CD8-positive, alpha-beta memory T cell (primary cell): ENCODE results near the gene DNAJB2. TPM values are rescaled to one million over a fixed set of nuclear protein-coding genes. Genes with fewer than 3 reads are reported as not detected.
A peak's percentile ranks its signal among the peaks of the same experiment; 100 is the strongest.

Source experiments
- CTCF ChIA-PET: fragments of 350-600 bp; sonication (Branson Sonifier 250); formaldehyde crosslinking; loops from one replicate; lab custom pipeline; 2021; ENCODE audit warnings: antibody characterized with exemption; lab: Charles Lee
- POLR2A ChIA-PET: fragments of 350-600 bp; sonication (Branson Sonifier 250); formaldehyde crosslinking; loops from one replicate; lab custom pipeline; 2021; ENCODE audit warnings: antibody characterized with exemption; lab: Charles Lee
- DNase-seq, 5 donors: peaks; one replicate each; pipeline versions ENCODE4 v3.0.0 to v3.0.0-alpha.2; 2020 to 2022; ENCODE audit warnings: mixed read lengths in 1 of 5
- H3K27ac ChIP-seq: one replicate; pipeline ENCODE4 v1.7.0; 2013; ENCODE audit warnings: low read depth, mild to moderate bottlenecking, low read length, moderate library complexity
- H3K27me3 ChIP-seq: 2 replicates; pipeline ENCODE4 v1.7.0; 2013; ENCODE audit warnings: low read length, mild to moderate bottlenecking; ENCODE audit not compliant: insufficient read depth, poor library complexity, severe bottlenecking
- H3K36me3 ChIP-seq: 2 replicates; pipeline ENCODE4 v1.7.0; 2013; ENCODE audit warnings: mild to moderate bottlenecking, low read length, moderate library complexity; ENCODE audit not compliant: insufficient read depth
- H3K4me1 ChIP-seq: 2 replicates; pipeline ENCODE4 v1.7.0; 2013; ENCODE audit warnings: mild to moderate bottlenecking, low read length, moderate library complexity; ENCODE audit not compliant: insufficient read depth
- H3K4me3 ChIP-seq: 2 replicates; pipeline ENCODE4 v1.7.0; 2013; ENCODE audit warnings: mild to moderate bottlenecking, low read length
- H3K9me3 ChIP-seq: 2 replicates; pipeline ENCODE4 v1.7.0; 2013; ENCODE audit warnings: mild to moderate bottlenecking, low read length
- H3K27ac Mint-ChIP-seq, 8 donors: one replicate each; pipeline ENCODE4 v1.8.0; 2020 to 2021; ENCODE audit warnings: mixed read lengths in 8 of 8, mild to moderate bottlenecking in 6 of 8, inconsistent platforms in 3 of 8, moderate library complexity in 3 of 8
- H3K27me3 Mint-ChIP-seq, 2 donors: one replicate each; pipeline ENCODE4 v1.8.0; 2020 to 2021; ENCODE audit warnings: mixed read lengths in 2 of 2, mild to moderate bottlenecking in 1 of 2, moderate library complexity in 1 of 2
- H3K36me3 Mint-ChIP-seq, 3 donors: one replicate each; pipeline ENCODE4 v1.8.0; 2020 to 2021; ENCODE audit warnings: mixed read lengths in 3 of 3, inconsistent platforms in 1 of 3, mild to moderate bottlenecking in 1 of 3
- H3K4me1 Mint-ChIP-seq, 3 donors: one replicate each; pipeline ENCODE4 v1.8.0; 2020 to 2021; ENCODE audit warnings: mixed read lengths in 3 of 3, inconsistent platforms in 1 of 3, mild to moderate bottlenecking in 1 of 3
- H3K4me3 Mint-ChIP-seq, 7 donors: one replicate each; pipeline ENCODE4 v1.8.0; 2020 to 2021; ENCODE audit warnings: mixed read lengths in 7 of 7, mild to moderate bottlenecking in 6 of 7, moderate library complexity in 4 of 7, inconsistent platforms in 2 of 7
- H3K9me3 Mint-ChIP-seq, 5 donors: one replicate each; pipeline ENCODE4 v1.8.0; 2020 to 2022; ENCODE audit warnings: mixed read lengths in 5 of 5, mild to moderate bottlenecking in 3 of 5, moderate library complexity in 2 of 5, inconsistent platforms in 1 of 5
- polyA plus RNA-seq: library from polyadenylated mRNA; unstranded; fragments of 300-500 nt; fragmentation: Illumina TruSeq; gene quantifications from one replicate; pipeline ENCODE4 v1.2.3, GENCODE V29; 2021
- total RNA-seq, 2 experiments: library from RNA; stranded (reverse); gene quantifications; one replicate each; pipeline ENCODE4 v1.2.3, GENCODE V29; 2021

Gene DNAJB2
- total and polyA plus RNA-seq, 3 experiments from 2014 or later = 5.9 to 56.4 (median 48.5) TPM

DNA sequence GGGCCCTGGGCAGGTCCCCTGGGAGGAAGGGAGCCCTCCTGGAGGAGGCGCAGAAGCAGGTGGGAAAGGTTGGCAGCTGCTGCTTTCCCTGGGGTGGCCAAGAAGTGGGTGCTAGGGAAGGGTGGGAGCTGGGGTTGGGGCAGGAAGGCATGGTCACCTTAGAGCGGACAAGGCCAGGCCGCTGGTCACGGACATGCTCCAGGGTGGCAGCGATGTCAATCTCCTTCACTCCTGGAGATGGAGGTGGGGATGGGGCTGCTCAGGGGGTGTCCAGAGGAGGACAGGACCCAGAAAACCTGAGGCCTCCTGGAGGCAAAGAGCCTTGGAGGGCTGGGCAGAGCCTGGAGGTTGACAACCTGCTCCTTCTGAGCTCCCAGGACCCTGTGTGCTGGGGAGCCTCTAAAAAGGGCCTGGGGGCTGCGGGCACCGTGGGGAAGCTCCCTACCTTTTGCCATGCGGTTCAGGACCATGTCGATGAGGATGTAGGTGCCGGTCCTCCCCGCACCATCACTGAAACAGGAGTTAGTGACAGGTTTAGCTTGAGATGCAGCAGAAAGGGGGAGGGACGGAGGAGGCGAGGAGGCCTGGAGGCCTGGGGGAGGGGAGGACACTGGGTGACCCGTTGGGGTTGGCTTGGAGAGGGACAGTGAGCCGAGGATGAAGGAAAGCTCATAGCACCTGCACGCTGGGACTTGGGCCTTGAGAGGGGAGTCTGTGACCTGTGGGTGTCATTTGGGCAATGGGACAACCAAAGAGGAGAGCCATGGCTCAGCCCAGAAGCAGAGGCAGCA is 11.4 kb downstream of the DNAJB2 start:
- Mint-ChIP-seq H3K4me1 (peaks cover 10 to 19% (median 12%) of the 10 kb centered on the region in 3 donors), H3K27ac (peak overlapping the region in 4 of 8 donors; percentile 47 to 86 (median 63)), H3K36me3 (peaks cover 0 to 10% (median 0%) of the 10 kb centered on the region in 3 donors), H3K9me3 (no peaks in the 10 kb centered on the region), H3K4me3 (no peak overlapping the region), H3K27me3 (no peaks in the 10 kb centered on the region)
- ChIA-PET POLR2A (interaction anchor here (0.6 to 1.3 kb wide), 2 partner anchors 10 to 50 kb away, joined by 3 to 4 read pairs; no protein-coding TSS in a partner anchor), CTCF (interaction anchor here (0.8 to 7.4 kb wide), 4 partner anchors 11 to 64 kb away, joined by 3 to 258 read pairs (median 3); partner anchors contain the start of genes DNAJB2, GLB1L, STK16 and TUBA4A)
- H3K27ac ChIP-seq = no peak overlapping the region
- DNase-seq = no peak
- no peaks in the 10 kb centered on the region for H3K9me3 ChIP-seq
- peaks cover 10% of the 10 kb centered on the region for H3K4me1 ChIP-seq
- H3K36me3 ChIP-seq = no peaks in the 10 kb centered on the region
- H3K4me3 ChIP-seq = no peak overlapping the region
- no peaks in the 10 kb centered on the region for H3K27me3 ChIP-seq

DNA sequence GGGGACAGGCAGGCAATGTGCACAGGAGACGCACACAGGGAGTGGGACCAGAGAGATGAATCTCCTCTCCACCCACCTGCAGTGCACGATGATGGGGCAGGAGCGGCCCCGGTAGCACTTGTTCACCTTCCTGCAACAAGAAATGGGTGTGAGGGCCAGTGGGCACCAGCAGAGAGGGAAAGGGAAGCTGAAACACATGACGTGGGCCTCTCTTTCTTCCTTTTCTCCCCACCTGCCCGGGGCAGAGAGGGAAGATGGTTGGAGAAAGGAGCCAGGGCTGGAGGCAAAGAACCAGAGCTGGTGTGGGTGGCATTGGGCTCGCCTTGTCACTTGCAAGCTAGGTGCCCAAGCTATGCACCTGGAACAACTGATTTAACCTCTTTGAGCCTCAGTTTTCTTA is 12.2 kb downstream of the DNAJB2 start:
- H3K27ac ChIP-seq = no peak overlapping the region
- Mint-ChIP-seq H3K27me3 (no peaks in the 10 kb centered on the region), H3K4me3 (no peak overlapping the region), H3K36me3 (peaks cover 0 to 5% (median 0%) of the 10 kb centered on the region in 3 donors), H3K27ac (peak overlapping the region in 2 of 8 donors; percentile 47 to 58), H3K4me1 (peaks cover 10 to 18% (median 16%) of the 10 kb centered on the region in 3 donors), H3K9me3 (no peaks in the 10 kb centered on the region)
- H3K36me3 ChIP-seq = no peaks in the 10 kb centered on the region
- no peak overlapping the region for H3K4me3 ChIP-seq
- H3K27me3 ChIP-seq = no peaks in the 10 kb centered on the region
- CTCF ChIA-PET = interaction anchor here (0.8 to 7.4 kb wide), 5 partner anchors 12 to 119 kb away, joined by 3 to 258 read pairs (median 3); partner anchors contain the start of genes CNPPD1, DNAJB2, GLB1L and SLC23A3
- no peaks in the 10 kb centered on the region for H3K9me3 ChIP-seq
- no peak for DNase-seq
- H3K4me1 ChIP-seq = peaks cover 10% of the 10 kb centered on the region
- POLR2A ChIA-PET = interaction anchor here (0.6 to 1.3 kb wide), 3 partner anchors 11 to 77 kb away, joined by 3 to 4 read pairs (median 3); no protein-coding TSS in a partner anchor

DNA sequence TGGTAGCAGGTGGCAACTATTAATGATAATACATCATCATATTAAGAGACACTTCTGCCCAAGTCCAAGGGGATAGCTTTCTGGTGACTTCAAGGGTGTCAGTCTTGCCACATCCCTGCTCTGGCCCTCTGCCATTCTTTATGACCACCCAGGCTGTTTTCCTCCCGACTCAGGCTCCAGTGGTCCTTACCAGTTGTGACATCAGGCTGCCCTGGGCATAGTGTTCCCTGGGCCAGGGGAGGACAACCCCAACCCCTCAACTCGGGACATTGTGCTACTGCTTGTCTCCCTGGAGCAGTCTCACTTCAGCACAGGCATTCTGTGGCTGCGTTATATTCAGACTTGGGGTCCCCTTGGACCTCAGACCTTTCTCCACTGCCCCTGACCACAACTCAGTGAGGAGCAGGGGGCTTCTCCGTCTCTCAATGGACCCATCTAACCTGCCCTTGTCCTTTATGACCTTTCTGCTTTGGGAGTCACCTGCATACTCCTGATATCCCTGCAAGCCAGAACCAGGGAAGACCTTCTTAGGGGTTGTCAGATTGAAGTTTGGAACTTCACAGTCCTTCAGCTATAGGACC is 12.8 kb downstream of the DNAJB2 start:
- Histone ChIP-seq H3K9me3 (no peaks in the 10 kb centered on the region), H3K4me1 (peaks cover 12% of the 10 kb centered on the region), H3K27ac (no peak overlapping the region), H3K36me3 (no peaks in the 10 kb centered on the region), H3K27me3 (no peaks in the 10 kb centered on the region), H3K4me3 (no peak overlapping the region)
- no peak for DNase-seq
- Mint-ChIP-seq H3K36me3 (no peaks in the 10 kb centered on the region), H3K4me1 (peaks cover 10 to 16% (median 16%) of the 10 kb centered on the region in 3 donors), H3K27ac (peak overlapping the region in 5 of 8 donors; percentile 8 to 78 (median 33)), H3K4me3 (peak overlapping the region in 1 of 7 donors; percentile 24), H3K27me3 (no peaks in the 10 kb centered on the region), H3K9me3 (no peaks in the 10 kb centered on the region)
- POLR2A ChIA-PET = interaction anchor here (0.7 to 1.3 kb wide), 3 partner anchors 12 to 77 kb away, joined by 3 to 7 read pairs (median 4); no protein-coding TSS in a partner anchor
- CTCF ChIA-PET = interaction anchor here (0.8 to 7.4 kb wide), 4 partner anchors 12 to 119 kb away, joined by 3 to 258 read pairs (median 54); partner anchors contain the start of genes CNPPD1, DNAJB2, GLB1L and SLC23A3

DNA sequence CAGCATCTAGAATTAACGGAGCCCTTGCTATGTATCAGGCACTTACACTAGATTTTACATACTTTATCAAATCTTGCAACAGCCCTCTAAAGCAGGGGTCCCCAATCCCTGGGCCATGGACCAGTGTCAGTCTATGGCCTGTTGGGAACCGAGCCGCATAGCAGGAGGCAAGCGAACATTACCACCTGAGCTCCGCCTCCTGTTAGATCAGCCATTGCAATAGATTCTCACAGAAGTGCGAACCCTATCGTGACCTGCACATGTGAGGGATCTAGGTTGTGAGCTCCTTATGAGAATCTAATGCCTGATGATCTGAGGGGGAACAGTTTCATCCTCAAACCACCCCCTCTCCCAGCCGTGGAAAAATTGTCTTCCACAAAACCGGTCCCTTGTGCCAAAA is 13.4 kb downstream of the DNAJB2 start:
- Histone ChIP-seq H3K4me3 (no peak overlapping the region), H3K27ac (no peak overlapping the region), H3K9me3 (no peaks in the 10 kb centered on the region), H3K36me3 (no peaks in the 10 kb centered on the region), H3K27me3 (no peaks in the 10 kb centered on the region), H3K4me1 (peaks cover 17% of the 10 kb centered on the region)
- H3K27ac Mint-ChIP-seq = peak overlapping the region in 5 of 8 donors; percentile 33 to 87 (median 54)
- no peaks in the 10 kb centered on the region for H3K9me3 Mint-ChIP-seq
- peak overlapping the region in 1 of 7 donors; percentile 24 for H3K4me3 Mint-ChIP-seq
- ChIA-PET POLR2A (interaction anchor here (1.0 kb wide), 1 partner anchor 14 kb away, joined by 7 read pairs; no protein-coding TSS in a partner anchor), CTCF (interaction anchor here (1.4 to 7.4 kb wide), 5 partner anchors 13 to 235 kb away, joined by 5 to 258 read pairs (median 68); partner anchors contain the start of genes ABCB6, CNPPD1, DNAJB2 and GLB1L)
- H3K4me1 Mint-ChIP-seq = peaks cover 10 to 16% (median 16%) of the 10 kb centered on the region in 3 donors
- no peak for DNase-seq
- H3K36me3 Mint-ChIP-seq = no peaks in the 10 kb centered on the region
- H3K27me3 Mint-ChIP-seq = no peaks in the 10 kb centered on the region

DNA sequence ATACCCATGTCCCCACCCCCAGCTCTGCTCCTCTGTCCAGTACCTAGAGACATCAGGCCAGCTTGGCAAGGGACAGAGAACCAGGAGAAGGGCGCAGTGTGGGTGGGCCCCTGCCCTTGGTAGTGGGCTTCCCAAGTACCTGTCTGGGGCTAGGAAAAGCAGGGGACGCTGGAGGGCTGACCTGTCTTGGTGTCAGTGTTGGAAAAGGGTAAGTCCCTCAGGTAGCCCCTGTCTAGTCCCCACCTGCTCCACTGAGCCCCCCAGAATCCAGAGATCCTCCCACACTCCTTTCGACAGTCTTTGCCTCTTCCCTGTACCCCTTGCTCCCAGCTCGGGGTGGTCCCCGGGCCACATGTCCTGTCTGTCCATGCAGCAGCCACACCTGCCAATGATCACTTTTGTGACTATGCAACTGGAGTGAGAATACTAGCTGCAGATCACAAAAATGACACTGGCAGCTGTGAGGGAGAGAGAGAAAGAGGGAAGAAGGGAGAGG is 14.6 kb downstream of the DNAJB2 start:
- peak overlapping the region; percentile 27 to 79 (median 56) for H3K4me3 Mint-ChIP-seq
- H3K27me3 Mint-ChIP-seq = peaks cover under 1 to 2% of the 10 kb centered on the region in 2 donors
- no peak for DNase-seq
- peaks cover 10 to 19% (median 16%) of the 10 kb centered on the region in 3 donors for H3K4me1 Mint-ChIP-seq
- H3K27ac ChIP-seq = no peak overlapping the region
- CTCF ChIA-PET = interaction anchor here (0.9 to 7.4 kb wide), 15 partner anchors 14 to 236 kb away, joined by 3 to 258 read pairs (median 17); partner anchors contain the start of genes ABCB6, ANKZF1, ATG9A and CNPPD1
- H3K27me3 ChIP-seq = no peaks in the 10 kb centered on the region
- H3K9me3 Mint-ChIP-seq = no peaks in the 10 kb centered on the region
- H3K4me3 ChIP-seq = no peak overlapping the region
- H3K36me3 Mint-ChIP-seq = no peaks in the 10 kb centered on the region
- peaks cover 18% of the 10 kb centered on the region for H3K4me1 ChIP-seq
- H3K27ac Mint-ChIP-seq = peak overlapping the region in 6 of 8 donors; percentile 67 to 93 (median 86)
- POLR2A ChIA-PET = interaction anchor here (0.6 to 2.3 kb wide), 4 partner anchors 9 to 117 kb away, joined by 4 to 24 read pairs (median 8); partner anchors contain the start of genes CNPPD1 and DNAJB2
- no peaks in the 10 kb centered on the region for H3K36me3 ChIP-seq
- no peaks in the 10 kb centered on the region for H3K9me3 ChIP-seq

DNA sequence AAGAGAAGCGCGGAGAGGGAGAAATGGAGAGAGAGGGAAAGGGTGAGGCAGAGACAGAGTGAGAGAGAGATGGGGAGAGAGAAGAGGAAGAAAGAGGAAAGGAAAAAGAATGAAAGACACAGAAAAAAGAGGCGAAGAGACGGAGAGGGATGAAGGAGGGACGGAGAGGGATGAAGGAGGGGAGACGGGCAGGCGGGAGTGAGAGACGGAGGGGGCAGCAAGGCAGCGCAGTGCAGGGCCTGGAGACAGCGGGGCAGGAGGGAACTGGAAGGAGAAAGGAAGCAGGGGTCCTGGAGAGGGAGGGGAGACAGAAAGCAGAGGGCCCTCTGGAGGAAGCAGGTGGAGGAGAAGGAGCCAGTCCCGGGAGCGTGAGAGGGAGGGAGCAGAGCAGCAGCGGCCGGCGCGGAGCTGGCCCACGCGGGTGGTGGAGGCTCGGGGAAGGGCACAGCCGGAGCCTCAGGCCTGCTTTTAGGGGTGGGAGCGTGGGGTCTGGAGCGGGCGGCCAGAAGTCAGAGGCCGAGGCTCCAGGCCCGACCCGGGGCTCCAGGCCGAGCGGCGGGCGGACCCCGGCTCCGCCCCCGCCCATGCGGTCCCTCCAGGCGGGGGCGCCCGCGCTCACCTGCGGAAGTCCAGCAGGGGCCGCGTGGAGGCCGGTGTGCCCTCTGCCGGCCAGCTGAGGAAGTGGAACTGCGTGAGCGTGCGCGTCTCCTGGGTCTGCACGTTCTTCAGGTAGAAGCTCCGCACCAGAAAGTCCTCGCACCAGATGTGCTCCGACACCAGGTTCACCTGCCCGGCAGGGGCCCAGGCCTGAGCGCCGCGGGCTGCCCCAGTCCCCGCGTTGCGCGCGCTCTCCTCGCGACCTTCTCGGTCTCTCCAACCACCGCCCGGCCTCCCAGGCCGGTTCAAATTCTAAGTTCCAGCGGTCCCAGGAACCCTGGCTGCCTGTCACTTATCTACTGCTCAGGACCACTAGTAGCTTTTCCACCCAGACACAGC is 15.5 kb downstream of the DNAJB2 start:
- peaks cover 5 to 6% of the 10 kb centered on the region in 2 donors for H3K27me3 Mint-ChIP-seq
- no peaks in the 10 kb centered on the region for H3K36me3 Mint-ChIP-seq
- H3K27ac Mint-ChIP-seq = peak overlapping the region in 7 of 8 donors; percentile 29 to 96 (median 86)
- Histone ChIP-seq H3K27ac (peak overlapping the region; percentile 55), H3K4me1 (peaks cover 22% of the 10 kb centered on the region), H3K9me3 (no peaks in the 10 kb centered on the region), H3K27me3 (peaks cover 4% of the 10 kb centered on the region), H3K36me3 (no peaks in the 10 kb centered on the region), H3K4me3 (peak overlapping the region; percentile 51)
- H3K4me3 Mint-ChIP-seq = peak overlapping the region; percentile 54 to 81 (median 75)
- peak; percentile 83 to 92 (median 88) for DNase-seq
- peaks cover 10 to 21% (median 16%) of the 10 kb centered on the region in 3 donors for H3K4me1 Mint-ChIP-seq
- CTCF ChIA-PET = interaction anchor here (0.5 to 7.4 kb wide), 55 partner anchors 9 to 298 kb away, joined by 3 to 258 read pairs (median 5); partner anchors contain the start of genes ABCB6, ANKZF1, ATG9A and CNPPD1
- POLR2A ChIA-PET = interaction anchor here (0.8 to 2.3 kb wide), 13 partner anchors 9 to 118 kb away, joined by 3 to 24 read pairs (median 5); partner anchors contain the start of genes ANKZF1, ATG9A, CNPPD1 and DNAJB2
- H3K9me3 Mint-ChIP-seq = no peaks in the 10 kb centered on the region
